Measurements from ENCODE around the gene MON2. TPM values are rescaled to one million over a fixed set of nuclear protein-coding genes. Genes with fewer than 3 reads are reported as not detected.
"Not testable (repeated sequence)": the region's sequence is repeated elsewhere in the genome, so short reads cannot be mapped to it uniquely, and the experiment has no call there.

Gene MON2
- total RNA-seq, 1 donor from 2014 or later = 17.2 TPM

- no peak for DNase-seq
- no peaks in the 10 kb centered on the region for H3K36me3 ChIP-seq
- peaks cover 18% of the 10 kb centered on the region for H3K9me3 ChIP-seq (replicated peaks)
- no peak for TF ChIP-seq CTCF (IDR thresholded peaks at IDR 0.05; ENCODE audit: borderline replicate concordance)
- intact Hi-C loops (cut with micrococcal nuclease) = no loop called here
- no peak overlapping the region for H3K27ac ChIP-seq (replicated peaks)
- no peaks in the 10 kb centered on the region for H3K4me1 ChIP-seq
- H3K4me3 ChIP-seq = no peak overlapping the region
- peaks cover 5% of the 10 kb centered on the region for H3K27me3 ChIP-seq (ENCODE audit: low read depth)
Measured at GRCh38 chr12:62458626-62459025, 8.0 kb upstream of the MON2 start.

GRCh38 chr12:62459976-62460375, 6.7 kb upstream of the MON2 start:
- TF ChIP-seq CTCF (IDR thresholded peaks at IDR 0.05; ENCODE audit: borderline replicate concordance) = no peak

GRCh38 chr12:62461171-62461837, 5.3 kb upstream of the MON2 start:
- H3K36me3 ChIP-seq; intact Hi-C loops (cut with micrococcal nuclease); H3K27me3 ChIP-seq (ENCODE audit: low read depth); H3K4me1 ChIP-seq; H3K4me3 ChIP-seq; H3K27ac ChIP-seq (replicated peaks); DNase-seq: not testable (repeated sequence)
- peaks cover 21% of the 10 kb centered on the region for H3K9me3 ChIP-seq (replicated peaks)

More at GRCh38 chr12:62459976-62460375, 6.7 kb upstream of the MON2 start:
- Histone ChIP-seq H3K9me3 (replicated peaks) (peaks cover 21% of the 10 kb centered on the region), H3K4me3 (no peak overlapping the region), H3K27me3 (ENCODE audit: low read depth) (no peaks in the 10 kb centered on the region), H3K36me3 (no peaks in the 10 kb centered on the region), H3K4me1 (no peaks in the 10 kb centered on the region), H3K27ac (replicated peaks) (no peak overlapping the region)
- intact Hi-C loops (cut with micrococcal nuclease) = no loop called here
- DNase-seq = no peak

GRCh38 chr12:62463252-62463651, 3.4 kb upstream of the MON2 start:
- H3K27ac ChIP-seq (replicated peaks); H3K4me3 ChIP-seq; H3K27me3 ChIP-seq (ENCODE audit: low read depth); intact Hi-C loops (cut with micrococcal nuclease); DNase-seq; H3K36me3 ChIP-seq: not testable (repeated sequence)
- Histone ChIP-seq H3K4me1 (peaks cover 27% of the 10 kb centered on the region), H3K9me3 (replicated peaks) (peaks cover 21% of the 10 kb centered on the region)

GRCh38 chr12:62466018-62466593, 520 bp upstream of the MON2 start:
- intact Hi-C loops (cut with micrococcal nuclease) = no loop called here
- Histone ChIP-seq H3K9me3 (replicated peaks) (peaks cover 21% of the 10 kb centered on the region), H3K4me3 (peak overlapping the region; percentile 90), H3K27me3 (ENCODE audit: low read depth) (no peaks in the 10 kb centered on the region), H3K4me1 (peaks cover 56% of the 10 kb centered on the region), H3K36me3 (no peaks in the 10 kb centered on the region), H3K27ac (replicated peaks) (peak overlapping the region; percentile 88)
- no peak for TF ChIP-seq CTCF (IDR thresholded peaks at IDR 0.05; ENCODE audit: borderline replicate concordance)
- DNase-seq = no peak

- Histone ChIP-seq H3K9me3 (replicated peaks) (peaks cover 6% of the 10 kb centered on the region), H3K36me3 (no peaks in the 10 kb centered on the region), H3K27me3 (ENCODE audit: low read depth) (no peaks in the 10 kb centered on the region), H3K27ac (replicated peaks) (no peak overlapping the region), H3K4me1 (peaks cover 75% of the 10 kb centered on the region), H3K4me3 (peak overlapping the region; percentile 90)
- intact Hi-C loops (cut with micrococcal nuclease) = no loop called here
- DNase-seq = no peak
- no peak for TF ChIP-seq CTCF (IDR thresholded peaks at IDR 0.05; ENCODE audit: borderline replicate concordance)
Measured at GRCh38 chr12:62468397-62468796, 1.8 kb downstream of the MON2 start.
